HG02571 (cell line): ENCODE data around the gene CCL27.

Experiments
- ATAC-seq: cut with Tn5 transposase; IDR thresholded peaks from one replicate; pipeline ENCODE4 v1.9.1; 2021; ENCODE audit warnings: mild to moderate bottlenecking, moderate library complexity; ENCODE audit not compliant: unreplicated experiment

CCL27 gene

GRCh38 chr9:34662526-34663302 is at the start of gene CCL27:
TSS of gene CCL27 (minus strand) at chr9:34662657. CDS start at chr9:34662633, 24 bp downstream.
- no peak for ATAC-seq

GRCh38 chr9:34712140-34712539 is 49.7 kb upstream of the CCL27 start:
- no peak for ATAC-seq

DNA sequence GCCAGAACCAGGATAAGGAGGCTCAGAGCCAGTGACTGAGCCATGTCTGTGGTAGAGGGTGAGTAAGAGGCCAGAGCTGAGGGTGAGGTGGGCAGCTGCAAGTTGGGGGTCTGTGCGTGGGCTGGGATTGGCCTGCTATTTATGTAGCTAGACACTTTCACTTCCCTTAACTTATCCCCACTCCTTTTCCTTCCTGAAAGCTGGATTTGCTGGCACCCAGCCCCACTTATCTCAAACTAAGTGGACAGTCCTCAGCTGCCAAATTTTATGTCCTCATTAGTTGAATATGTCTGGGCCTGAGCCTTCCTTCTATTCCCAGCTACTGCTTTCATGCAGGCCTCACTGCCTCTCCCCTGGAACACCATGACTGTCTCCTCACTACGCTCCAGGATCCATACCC is 47.6 kb upstream of the CCL27 start, which contains the start of gene CCL21:
TSS of gene CCL21 (minus strand) at position 114 of the 400 bp plus-strand sequence. CDS start at position 44, 70 bp downstream.
- ATAC-seq: no peak

- no peak for ATAC-seq
These were observed 46.9 kb upstream of the CCL27 start for GRCh38 chr9:34709196-34709978.

GRCh38 chr9:34707130-34707529 is 44.7 kb upstream of the CCL27 start:
- ATAC-seq: no peak

DNA sequence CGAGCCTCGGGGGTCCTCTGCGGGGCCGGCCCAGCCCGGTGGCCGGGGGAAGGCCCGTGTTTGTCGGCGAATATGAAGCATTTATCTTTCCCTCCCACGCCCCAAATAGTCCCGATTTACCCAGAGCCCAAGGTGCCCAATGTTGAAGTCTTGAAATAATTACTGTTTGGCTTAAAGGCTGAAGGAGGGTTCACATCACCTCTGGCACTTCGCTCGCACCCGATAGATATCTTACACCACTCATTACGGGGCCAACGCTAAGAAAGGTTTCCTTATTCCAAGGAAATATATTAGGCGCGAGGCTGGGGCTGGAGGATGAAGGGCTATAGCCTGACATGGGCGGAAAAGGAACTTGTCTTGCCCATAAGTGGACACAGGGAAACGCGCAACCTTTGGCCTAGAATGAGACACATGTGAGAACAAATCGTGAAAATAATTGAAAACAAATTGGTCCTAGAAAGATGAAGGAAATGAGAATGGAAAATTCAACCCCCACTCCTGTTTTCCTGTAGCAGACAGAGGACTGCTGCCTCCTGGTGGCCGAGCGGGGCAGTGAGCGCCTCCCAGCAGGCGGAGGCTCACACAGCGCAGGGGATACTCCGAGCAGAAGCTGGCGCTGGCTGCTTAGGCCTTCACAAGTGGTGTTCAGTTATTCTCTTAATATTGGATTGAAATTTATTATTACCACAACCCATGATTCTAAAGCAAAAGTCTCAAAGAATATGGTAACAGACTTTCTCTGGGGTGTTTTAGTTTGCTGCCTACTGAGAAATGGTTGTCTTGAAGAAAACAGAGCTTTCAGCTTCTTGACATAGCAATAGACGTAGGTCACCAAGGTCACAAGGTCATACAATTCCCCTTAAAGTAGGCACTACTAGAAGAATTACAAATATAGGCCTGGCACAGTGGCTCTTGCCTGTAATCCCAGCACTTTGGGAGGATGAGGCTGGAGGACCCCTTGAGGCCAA is 39.6 kb upstream of the CCL27 start:
- ATAC-seq: no peak

DNA sequence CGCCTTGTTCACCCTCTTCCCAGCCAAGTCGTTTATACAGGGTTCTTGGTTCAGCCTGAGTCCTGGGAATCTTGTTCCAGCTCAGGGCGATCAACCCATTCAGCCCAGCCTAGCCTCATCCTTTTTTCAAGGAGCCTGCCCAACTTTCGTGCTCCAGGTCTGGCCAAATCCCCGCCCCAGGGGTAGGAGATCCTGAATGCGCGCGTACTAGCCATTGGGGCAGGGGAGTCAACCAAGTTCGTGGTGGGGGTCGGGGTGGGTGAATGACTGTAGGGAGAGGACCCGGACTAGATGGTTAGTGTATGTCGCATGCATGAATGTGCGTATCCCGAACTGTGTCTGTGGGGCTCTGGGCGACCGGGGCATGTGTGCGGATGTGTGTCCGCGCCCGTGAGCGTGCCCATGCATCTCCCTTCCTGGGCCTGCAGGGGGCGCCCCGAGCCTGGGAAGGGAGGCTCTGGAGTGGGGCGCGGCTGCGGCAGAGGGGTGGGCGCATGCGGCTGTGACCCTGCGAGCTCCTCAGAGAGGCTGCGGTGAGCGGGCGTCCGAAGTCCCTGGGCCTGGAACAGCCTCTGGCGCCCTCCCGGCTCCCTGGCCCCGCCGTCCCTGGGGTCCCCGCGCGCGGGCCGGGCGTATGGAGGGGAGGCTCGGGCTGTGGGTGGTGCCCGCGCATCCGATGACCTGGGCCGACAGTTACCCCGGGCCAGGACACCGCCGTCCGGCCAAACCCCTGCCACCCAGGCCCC is 38.7 kb upstream of the CCL27 start:
- ATAC-seq: no peak

GRCh38 chr9:34694811-34695210 is 32.4 kb upstream of the CCL27 start:
- ATAC-seq: no peak

GRCh38 chr9:34693560-34693959 is 31.1 kb upstream of the CCL27 start:
- ATAC-seq: no peak

GRCh38 chr9:34691936-34692315 is 29.5 kb upstream of the CCL27 start:
- no peak for ATAC-seq

GRCh38 chr9:34690983-34691935 is 28.8 kb upstream of the CCL27 start, which contains the start of gene CCL19:
TSS of gene CCL19 (minus strand) at chr9:34691276. CDS start at chr9:34691139, 137 bp downstream.
- no peak for ATAC-seq

DNA sequence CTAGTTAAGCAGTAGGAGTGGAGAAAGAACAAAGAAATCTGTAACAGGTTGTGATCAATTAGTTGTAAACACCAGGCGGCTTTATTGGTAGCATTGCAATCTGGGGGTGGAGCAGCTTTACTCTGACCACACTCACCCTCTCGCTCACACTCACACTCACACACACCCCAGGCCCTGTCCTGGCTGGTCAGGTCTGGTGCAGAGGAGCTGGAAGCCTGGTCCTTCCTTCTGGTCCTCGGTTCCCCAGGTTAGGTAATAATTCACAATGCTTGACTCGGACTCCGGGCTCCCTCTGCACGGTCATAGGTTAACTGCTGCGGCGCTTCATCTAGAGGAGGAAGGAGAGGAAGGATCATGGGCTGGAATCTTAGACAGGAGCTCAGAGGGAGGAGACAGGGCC is 27.1 kb upstream of the CCL27 start:
- ATAC-seq: no peak

DNA sequence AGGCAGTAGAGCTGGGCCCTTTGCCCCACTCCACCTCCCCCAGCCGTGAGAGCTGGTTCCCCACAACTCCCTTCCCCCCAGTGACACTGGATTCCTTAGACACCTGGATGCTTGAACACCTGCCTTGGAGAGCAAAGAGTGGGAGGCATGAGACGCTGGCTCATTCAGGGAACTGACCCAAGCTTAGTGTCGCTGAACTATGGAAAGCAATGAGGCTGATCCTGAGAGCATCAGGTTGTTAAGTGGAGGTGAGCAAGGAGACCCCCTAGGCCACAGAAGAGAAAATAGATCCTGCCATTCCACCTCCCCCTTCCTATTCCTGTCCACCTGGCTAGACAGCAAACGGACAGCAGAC is 26.6 kb upstream of the CCL27 start:
- ATAC-seq: no peak

GRCh38 chr9:34688329-34689115 is 26.1 kb upstream of the CCL27 start:
- ATAC-seq: no peak

DNA sequence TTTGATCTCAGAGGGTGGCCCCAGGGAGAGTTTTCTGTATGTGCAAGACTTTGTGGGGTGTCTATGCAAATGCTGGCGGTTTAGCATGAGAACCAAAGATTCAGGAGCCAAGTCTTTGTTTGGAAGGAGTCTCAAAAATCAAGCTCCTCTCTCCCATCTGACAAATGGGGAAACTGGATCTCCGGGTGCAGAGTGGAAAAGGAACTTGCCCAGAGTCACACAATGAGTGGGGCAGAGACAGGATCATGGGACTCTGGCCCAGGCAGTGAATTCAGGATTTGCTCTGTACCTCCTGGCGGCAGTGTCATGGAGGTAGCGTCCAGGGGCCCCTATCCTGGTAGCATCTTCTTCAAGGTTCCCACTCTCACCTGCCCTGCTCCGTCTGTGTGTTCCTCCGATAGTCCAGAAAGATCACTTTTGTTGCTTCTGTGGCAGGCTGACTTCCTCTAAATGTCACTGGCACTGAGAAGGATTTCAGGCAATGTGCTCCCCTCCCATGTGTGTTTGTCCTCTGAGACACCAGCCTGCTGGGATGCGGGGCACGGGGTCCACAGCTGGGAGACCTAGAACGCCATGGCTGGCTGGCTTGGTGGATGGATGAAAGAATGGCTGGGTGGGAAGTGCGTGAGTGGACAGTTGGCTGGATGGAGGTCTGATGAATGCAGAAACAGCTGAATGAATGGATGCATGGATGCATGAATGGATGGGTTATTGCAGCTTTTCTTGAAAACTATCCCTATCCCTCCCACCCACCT is 25.0 kb upstream of the CCL27 start:
- ATAC-seq: no peak

DNA sequence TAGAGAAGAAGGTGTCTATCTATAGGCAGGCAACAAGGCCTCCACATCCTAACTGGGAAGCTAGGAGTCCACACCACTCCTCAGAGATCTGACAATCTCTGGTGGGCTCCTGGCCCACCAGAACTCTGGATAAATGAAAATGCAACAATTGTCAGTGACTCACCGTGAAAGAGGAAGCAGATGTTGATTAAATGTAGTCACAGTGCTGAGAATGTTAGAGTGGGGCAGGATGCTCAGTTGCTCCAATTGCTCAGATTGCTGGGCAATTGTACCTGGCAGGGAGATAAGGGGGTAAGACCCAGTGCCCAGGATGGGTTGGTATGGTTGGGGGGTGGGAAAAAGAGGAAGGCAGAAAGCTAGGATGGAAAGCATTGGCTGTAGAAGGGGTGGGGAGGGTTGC is 24.3 kb upstream of the CCL27 start:
- no peak for ATAC-seq

- no peak for ATAC-seq
These were observed 23.8 kb upstream of the CCL27 start for GRCh38 chr9:34686231-34686630.

DNA sequence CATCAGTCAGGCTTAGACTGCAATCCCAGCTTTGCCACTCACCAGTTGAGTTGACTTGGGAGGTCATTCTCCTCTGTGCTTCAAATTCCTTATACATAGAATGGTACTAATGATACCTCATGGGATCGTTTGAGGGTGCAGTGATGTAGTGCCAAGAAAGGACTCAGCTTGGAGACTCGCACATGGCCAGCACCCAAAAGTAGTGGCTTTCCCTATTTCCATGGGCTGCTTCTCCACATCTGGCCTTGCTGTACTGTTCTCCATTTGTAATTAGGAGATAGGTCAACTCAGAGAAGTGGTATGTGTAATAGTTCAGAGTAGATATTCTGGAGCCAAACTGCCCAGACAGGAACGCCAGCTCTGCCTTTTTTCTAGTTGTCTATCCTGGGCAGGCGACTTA is 23.1 kb upstream of the CCL27 start:
- no peak for ATAC-seq
